Measurements from ENCODE around the gene TBCB. TPM values are rescaled to one million over a fixed set of nuclear protein-coding genes. Genes with fewer than 3 reads are reported as not detected.

TBCB gene
- polyA plus RNA-seq, 3 donors: 167 to 233 (median 178) TPM

DNA sequence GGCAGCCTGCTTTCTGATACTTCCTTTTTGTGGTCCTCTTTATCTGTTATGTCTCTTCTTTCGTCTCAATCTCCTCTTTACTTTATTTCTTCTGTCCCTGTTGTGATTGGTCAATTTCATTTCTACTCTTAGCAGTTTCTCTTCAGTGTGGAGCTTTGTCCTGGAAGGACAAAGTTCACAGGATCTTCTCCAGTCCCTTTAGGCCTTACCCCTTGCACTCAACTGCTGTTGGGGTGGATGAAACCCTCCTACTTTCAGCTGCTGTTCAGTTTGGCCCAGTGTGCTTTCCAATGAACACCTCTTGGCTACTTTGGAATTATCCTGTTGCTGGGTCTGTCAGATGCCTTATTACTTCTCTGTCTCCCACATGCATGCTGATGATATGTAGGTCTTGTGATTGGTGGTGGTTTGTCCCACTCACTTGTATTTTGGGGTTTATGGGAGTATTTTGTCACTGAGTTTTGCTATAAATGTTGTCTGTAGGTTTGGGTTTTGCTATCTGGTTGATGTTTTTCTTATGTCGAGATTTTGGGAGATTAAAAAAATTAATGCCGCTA lies 35.8 kb upstream of the TBCB start:
- Mint-ChIP-seq H3K36me3 (peaks cover 53 to 82% of the 10 kb centered on the region in 2 donors), H3K4me3 (no peak overlapping the region), H3K27me3 (ENCODE audit: low read depth in 3 of 3) (peaks cover 0 to 4% (median 0%) of the 10 kb centered on the region in 3 donors), H3K27ac (peak overlapping the region in 1 of 7 donors; percentile 11), H3K4me1 (no peaks in the 10 kb centered on the region), H3K9me3 (no peaks in the 10 kb centered on the region)
- H3K36me3 ChIP-seq (replicated peaks in 1 of 2; ENCODE audit: control insufficient read depth in 1 of 2, insufficient read depth in 2 of 2, low read length in 2 of 2): peaks cover 33 to 74% of the 10 kb centered on the region in 2 donors
- no peaks in the 10 kb centered on the region for H3K79me2 ChIP-seq (ENCODE audit: insufficient read depth, low read length)
- no peak overlapping the region for H2AFZ ChIP-seq (ENCODE audit: insufficient read depth, low read depth, low read length, poor library complexity, severe bottlenecking)
- no peak overlapping the region for H3K9ac ChIP-seq (ENCODE audit: insufficient read depth, low read length, poor library complexity, severe bottlenecking)
- H3K27me3 ChIP-seq (ENCODE audit: control insufficient read depth in 2 of 2, insufficient read depth in 2 of 2, low read length in 2 of 2): no peaks in the 10 kb centered on the region
- no peaks in the 10 kb centered on the region for H3K9me3 ChIP-seq (replicated peaks in 1 of 2; ENCODE audit: control insufficient read depth in 1 of 2, insufficient read depth in 1 of 2, low read length in 2 of 2)
- no peaks in the 10 kb centered on the region for H4K20me1 ChIP-seq (ENCODE audit: insufficient read depth, low read length)
- intact Hi-C loops (cut with micrococcal nuclease): no loop called here
- H3K4me3 ChIP-seq (replicated peaks in 1 of 3; ENCODE audit: low read depth in 2 of 3, low read length in 3 of 3): no peak overlapping the region
- DNase-seq: no peak
- TF ChIP-seq, protein P1, sequence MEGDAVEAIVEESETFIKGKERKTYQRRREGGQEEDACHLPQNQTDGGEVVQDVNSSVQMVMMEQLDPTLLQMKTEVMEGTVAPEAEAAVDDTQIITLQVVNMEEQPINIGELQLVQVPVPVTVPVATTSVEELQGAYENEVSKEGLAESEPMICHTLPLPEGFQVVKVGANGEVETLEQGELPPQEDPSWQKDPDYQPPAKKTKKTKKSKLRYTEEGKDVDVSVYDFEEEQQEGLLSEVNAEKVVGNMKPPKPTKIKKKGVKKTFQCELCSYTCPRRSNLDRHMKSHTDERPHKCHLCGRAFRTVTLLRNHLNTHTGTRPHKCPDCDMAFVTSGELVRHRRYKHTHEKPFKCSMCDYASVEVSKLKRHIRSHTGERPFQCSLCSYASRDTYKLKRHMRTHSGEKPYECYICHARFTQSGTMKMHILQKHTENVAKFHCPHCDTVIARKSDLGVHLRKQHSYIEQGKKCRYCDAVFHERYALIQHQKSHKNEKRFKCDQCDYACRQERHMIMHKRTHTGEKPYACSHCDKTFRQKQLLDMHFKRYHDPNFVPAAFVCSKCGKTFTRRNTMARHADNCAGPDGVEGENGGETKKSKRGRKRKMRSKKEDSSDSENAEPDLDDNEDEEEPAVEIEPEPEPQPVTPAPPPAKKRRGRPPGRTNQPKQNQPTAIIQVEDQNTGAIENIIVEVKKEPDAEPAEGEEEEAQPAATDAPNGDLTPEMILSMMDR (IDR thresholded peaks at IDR 0.05): no peak
- H3K4me1 ChIP-seq (ENCODE audit: control insufficient read depth in 1 of 2, insufficient read depth in 2 of 2, low read length in 2 of 2): no peaks in the 10 kb centered on the region
- H3K27ac ChIP-seq (ENCODE audit: low read depth in 1 of 2, low read length in 2 of 2): no peak overlapping the region
- no CpG with 5 or more reads among the region's 3 CpGs for WGBS (ENCODE audit: insufficient coverage)
- H3K4me2 ChIP-seq (replicated peaks; ENCODE audit: extremely low read depth, low read length, poor library complexity, severe bottlenecking): no peak overlapping the region

- H3K27me3 Mint-ChIP-seq (ENCODE audit: low read depth in 3 of 3): peaks cover 0 to 4% (median 0%) of the 10 kb centered on the region in 3 donors
- H3K27ac Mint-ChIP-seq: peak overlapping the region in 3 of 7 donors; percentile 34 to 59 (median 54)
- H3K79me2 ChIP-seq (ENCODE audit: insufficient read depth, low read length): no peaks in the 10 kb centered on the region
Measured at GRCh38 chr19:36081385-36081784, 33.9 kb upstream of the TBCB start.

More at GRCh38 chr19:36081385-36081784, 33.9 kb upstream of the TBCB start:
- Histone ChIP-seq H3K36me3 (replicated peaks in 1 of 2; ENCODE audit: control insufficient read depth in 1 of 2, insufficient read depth in 2 of 2, low read length in 2 of 2) (peaks cover 39 to 76% of the 10 kb centered on the region in 2 donors), H3K4me3 (replicated peaks in 1 of 3; ENCODE audit: low read depth in 2 of 3, low read length in 3 of 3) (no peak overlapping the region), H3K27ac (ENCODE audit: low read depth in 1 of 2, low read length in 2 of 2) (no peak overlapping the region), H4K20me1 (ENCODE audit: insufficient read depth, low read length) (no peaks in the 10 kb centered on the region), H3K9ac (ENCODE audit: insufficient read depth, low read length, poor library complexity, severe bottlenecking) (no peak overlapping the region), H3K4me2 (replicated peaks; ENCODE audit: extremely low read depth, low read length, poor library complexity, severe bottlenecking) (no peak overlapping the region), H2AFZ (ENCODE audit: insufficient read depth, low read depth, low read length, poor library complexity, severe bottlenecking) (no peak overlapping the region), H3K27me3 (ENCODE audit: control insufficient read depth in 2 of 2, insufficient read depth in 2 of 2, low read length in 2 of 2) (no peaks in the 10 kb centered on the region), H3K9me3 (replicated peaks in 1 of 2; ENCODE audit: control insufficient read depth in 1 of 2, insufficient read depth in 1 of 2, low read length in 2 of 2) (no peaks in the 10 kb centered on the region), H3K4me1 (ENCODE audit: control insufficient read depth in 1 of 2, insufficient read depth in 2 of 2, low read length in 2 of 2) (no peaks in the 10 kb centered on the region)
- Mint-ChIP-seq H3K4me1 (no peaks in the 10 kb centered on the region), H3K4me3 (no peak overlapping the region), H3K36me3 (peaks cover 55 to 85% of the 10 kb centered on the region in 2 donors), H3K9me3 (no peaks in the 10 kb centered on the region)
- intact Hi-C loops (cut with micrococcal nuclease): no loop called here
- TF ChIP-seq, protein P1 (IDR thresholded peaks at IDR 0.05): no peak
- 93% methylated on average over 3 of the region's 3 CpGs for WGBS (ENCODE audit: insufficient coverage)
- DNase-seq: no peak

All from CD14-positive monocyte (primary cell).